Spleen (tissue), 11 donors: ENCODE results near the gene PLXNA2. TPM values are rescaled to one million over a fixed set of nuclear protein-coding genes. Genes with fewer than 3 reads are reported as not detected.

Experiments used
- DNase-seq: peaks from one replicate; pipeline ENCODE4 v3.0.0-alpha.2; 2020
- H3K27ac ChIP-seq, 8 donors: fragments of 200-600 bp; sonication (generic) in 7 of 8; 1 replicate in 4 of 8; 2 replicates in 4 of 8; pipeline versions ENCODE4 v1.5.0 to v1.8.0; 2016 to 2021; ENCODE audit warnings: inconsistent platforms in 4 of 8, mild to moderate bottlenecking in 4 of 8, moderate library complexity in 1 of 8
- H3K27me3 ChIP-seq, 7 donors: fragments of 200-600 bp; sonication (generic) in 6 of 7; replicated peaks in 1 of 7; 1 replicate in 4 of 7; 2 replicates in 3 of 7; pipeline versions ENCODE4 v1.5.0 to v1.8.0; 2016 to 2021; ENCODE audit warnings: inconsistent platforms in 3 of 7, mild to moderate bottlenecking in 1 of 7
- H3K36me3 ChIP-seq, 6 donors: fragments of 200-600 bp; sonication (generic) in 5 of 6; 1 replicate in 4 of 6; 2 replicates in 2 of 6; pipeline versions ENCODE4 v1.5.0 to v1.8.0; 2016 to 2021; ENCODE audit warnings: inconsistent platforms in 2 of 6
- H3K4me1 ChIP-seq, 6 donors: fragments of 200-600 bp; sonication (generic) in 5 of 6; 1 replicate in 3 of 6; 2 replicates in 3 of 6; pipeline versions ENCODE4 v1.5.0 to v1.8.0; 2016 to 2021; ENCODE audit warnings: inconsistent platforms in 3 of 6
- H3K4me3 ChIP-seq, 8 donors: fragments of 200-600 bp; sonication (generic) in 7 of 8; 1 replicate in 4 of 8; 2 replicates in 4 of 8; pipeline versions ENCODE4 v1.5.0 to v1.8.0; 2016 to 2021; ENCODE audit warnings: inconsistent platforms in 4 of 8, mild to moderate bottlenecking in 4 of 8, moderate library complexity in 2 of 8
- H3K9me3 ChIP-seq, 8 donors: fragments of 200-600 bp; sonication (generic) in 7 of 8; 1 replicate in 4 of 8; 2 replicates in 4 of 8; pipeline versions ENCODE4 v1.5.0 to v1.8.0; 2016 to 2021; ENCODE audit warnings: inconsistent platforms in 4 of 8
- POLR2A ChIP-seq, 3 donors: fragments of 450-650 bp; IDR thresholded peaks; one replicate each; pipeline ENCODE4 v1.5.1; 2017; ENCODE audit warnings: antibody characterized with exemption in 3 of 3, mild to moderate bottlenecking in 1 of 3
- POLR2AphosphoS5 ChIP-seq, 3 donors: sonication (generic); formaldehyde crosslinking; IDR thresholded peaks; one replicate each; pipeline ENCODE4 v1.5.1; 2017; ENCODE audit warnings: antibody characterized with exemption in 3 of 3
- WGBS, 5 donors: extraction: QIAGEN DNeasy Blood & Tissue Kit in 3 of 5; methylation state at CpG; one replicate each; pipeline versions ENCODE4 v1.1.5 to v1.1.7; 2013 to 2018; 5-methylcytosine and 5-hydroxymethylcytosine counted together
- intact Hi-C: fragments of 100-400 bp; cut with DNase I; formaldehyde crosslinking; loops from one replicate; pipeline ENCODE4 v1.15.0; 2023; ENCODE audit warnings: low total_unique reads
- polyA plus RNA-seq, 3 donors: library from polyadenylated mRNA; stranded (reverse); fragments of 200-250 nt; gene quantifications; one replicate each; pipeline ENCODE4 v1.2.1, GENCODE V29; 2013
- total RNA-seq, 7 donors: library from RNA; depleted of rRNA in 3 of 7; stranded (reverse); fragments of >200 nt in 3 of 7; fragmentation: NEBNext Ultra II Directional in 4 of 7; extraction: Animal tissue kit (Norgen Biotek cat#: 25700) in 4 of 7; gene quantifications; one replicate each; pipeline versions ENCODE4 v1.1.0 to v1.2.1, GENCODE V29; 2016 to 2021
- TF ChIP-seq, protein P1 (sequence below), 11 experiments: fragments of 200-600 bp in 7 of 11; fragments of 450-650 bp in 4 of 11; sonication (generic) in 4 of 11; IDR thresholded peaks in 8 of 11; conservative IDR thresholded peaks in 3 of 11; 1 replicate in 7 of 11; 2 replicates in 4 of 11; pipeline versions ENCODE4 v1.4.0 to v1.8.0; 2016 to 2021; ENCODE audit warnings: antibody characterized with exemption in 11 of 11, inconsistent platforms in 4 of 11, mild to moderate bottlenecking in 1 of 11
- donor health status: healthy with polysubstance abuse.
- donor health status: DM: no; HTN: no; CAD: no; lungs with moderate emphysema.
- donor health status: DM: no; HTN: no; CAD: no.
- donor health status: Bipolar disorder and iron deficiency.
- donor health status: healthy.
- donor health status: DM: no; HTN: no; CAD: no.
- donor health status: DM: yes; HTN: yes; CAD: no.

The PLXNA2 gene
- total and polyA plus RNA-seq, 10 donors, result 0.93 to 16.9 (median 7.0) TPM

DNA sequence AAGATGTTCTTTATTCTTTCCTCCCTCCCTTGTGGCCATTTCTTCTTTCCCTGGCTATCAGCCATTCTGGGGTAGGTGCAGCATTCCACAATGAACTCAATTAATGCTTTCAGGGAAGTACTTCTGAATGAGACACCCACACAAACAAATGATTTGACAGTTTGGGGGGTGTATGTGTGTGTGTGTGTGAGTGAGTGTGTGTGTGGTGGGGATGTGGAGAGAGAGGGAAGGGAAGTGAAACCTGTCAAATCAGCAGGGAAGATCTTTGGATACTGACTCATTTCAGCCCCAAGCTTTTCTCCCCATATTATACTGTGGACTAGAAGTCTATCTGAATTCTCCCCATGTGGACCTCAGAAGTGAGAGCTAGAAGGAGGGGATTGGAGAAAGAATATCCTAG lies 178.3 kb downstream of the PLXNA2 start:
- H3K4me1 ChIP-seq, result no peaks in the 10 kb centered on the region
- H3K36me3 ChIP-seq, result no peaks in the 10 kb centered on the region
- DNase-seq, result no peak
- intact Hi-C loops, result no loop called here
- H3K27ac ChIP-seq, result no peak overlapping the region
- H3K27me3 ChIP-seq, result no peaks in the 10 kb centered on the region
- TF ChIP-seq, protein P1, sequence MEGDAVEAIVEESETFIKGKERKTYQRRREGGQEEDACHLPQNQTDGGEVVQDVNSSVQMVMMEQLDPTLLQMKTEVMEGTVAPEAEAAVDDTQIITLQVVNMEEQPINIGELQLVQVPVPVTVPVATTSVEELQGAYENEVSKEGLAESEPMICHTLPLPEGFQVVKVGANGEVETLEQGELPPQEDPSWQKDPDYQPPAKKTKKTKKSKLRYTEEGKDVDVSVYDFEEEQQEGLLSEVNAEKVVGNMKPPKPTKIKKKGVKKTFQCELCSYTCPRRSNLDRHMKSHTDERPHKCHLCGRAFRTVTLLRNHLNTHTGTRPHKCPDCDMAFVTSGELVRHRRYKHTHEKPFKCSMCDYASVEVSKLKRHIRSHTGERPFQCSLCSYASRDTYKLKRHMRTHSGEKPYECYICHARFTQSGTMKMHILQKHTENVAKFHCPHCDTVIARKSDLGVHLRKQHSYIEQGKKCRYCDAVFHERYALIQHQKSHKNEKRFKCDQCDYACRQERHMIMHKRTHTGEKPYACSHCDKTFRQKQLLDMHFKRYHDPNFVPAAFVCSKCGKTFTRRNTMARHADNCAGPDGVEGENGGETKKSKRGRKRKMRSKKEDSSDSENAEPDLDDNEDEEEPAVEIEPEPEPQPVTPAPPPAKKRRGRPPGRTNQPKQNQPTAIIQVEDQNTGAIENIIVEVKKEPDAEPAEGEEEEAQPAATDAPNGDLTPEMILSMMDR (IDR thresholded peaks at IDR 0.05 in 8 of 11, conservative IDR thresholded peaks at IDR 0.05 in 3 of 11), result no peak
- TF ChIP-seq POLR2A (IDR thresholded peaks at IDR 0.05) (no peak), POLR2AphosphoS5 (IDR thresholded peaks at IDR 0.05) (peak in 1 of 3 donors; percentile 62)
- H3K9me3 ChIP-seq, result no peaks in the 10 kb centered on the region
- H3K4me3 ChIP-seq, result no peak overlapping the region

DNA sequence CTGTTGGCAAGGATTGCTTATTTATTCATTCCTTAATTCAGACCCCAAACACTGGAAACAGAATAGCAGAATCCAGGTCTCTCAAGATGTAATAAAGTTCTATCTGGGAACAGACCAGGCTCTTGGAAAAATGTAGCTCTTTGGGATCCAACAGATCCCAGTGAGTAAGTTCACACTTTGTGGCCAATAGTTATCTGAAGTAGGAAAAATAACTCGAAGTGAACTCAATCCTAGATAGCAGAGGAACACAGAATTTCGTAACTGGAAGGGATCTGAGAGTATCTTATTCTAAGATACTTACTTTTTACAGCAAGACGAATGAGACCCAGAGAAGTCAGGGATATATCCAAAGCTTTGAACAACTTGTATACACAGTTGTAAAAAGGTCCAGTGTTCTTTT lies 182.6 kb downstream of the PLXNA2 start:
- no peak for DNase-seq
- TF ChIP-seq POLR2A (IDR thresholded peaks at IDR 0.05) (no peak), POLR2AphosphoS5 (IDR thresholded peaks at IDR 0.05) (no peak)
- TF ChIP-seq, protein P1 (IDR thresholded peaks at IDR 0.05 in 8 of 11, conservative IDR thresholded peaks at IDR 0.05 in 3 of 11), result no peak
- peaks cover 0 to 20% (median 0%) of the 10 kb centered on the region in 6 donors for H3K36me3 ChIP-seq
- intact Hi-C loops, result no loop called here
- no peak overlapping the region for H3K4me3 ChIP-seq
- H3K4me1 ChIP-seq, result no peaks in the 10 kb centered on the region
- no peaks in the 10 kb centered on the region for H3K9me3 ChIP-seq
- whole genome bisulfite sequencing, 5 donors, result 58 to 84% (median 77%) methylated on average over 3 of the region's 3 CpGs
- H3K27me3 ChIP-seq, result peaks cover 0 to 4% (median 0%) of the 10 kb centered on the region in 7 donors
- H3K27ac ChIP-seq, result no peak overlapping the region

DNA sequence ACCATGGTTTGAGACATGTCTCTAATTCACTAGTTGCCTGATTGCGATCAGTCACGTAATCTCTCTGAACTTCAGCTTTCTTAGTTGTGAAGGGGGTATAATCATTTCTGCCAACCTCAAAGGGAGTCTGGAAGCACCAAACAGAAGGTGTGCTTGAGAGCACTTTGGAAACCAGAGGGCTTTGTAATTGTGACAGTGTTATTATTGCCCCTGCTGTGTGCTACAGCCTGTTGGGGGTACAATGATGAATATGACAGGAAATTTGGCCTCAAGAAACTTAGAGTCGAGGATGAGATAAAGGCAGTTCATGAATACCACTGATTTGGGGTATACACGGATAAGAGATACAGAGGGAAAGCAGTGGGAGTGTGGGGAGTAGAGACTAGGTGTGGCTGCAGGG lies 183.1 kb downstream of the PLXNA2 start:
- Histone ChIP-seq H3K4me1 (no peaks in the 10 kb centered on the region), H3K27me3 (peaks cover 0 to 4% (median 0%) of the 10 kb centered on the region in 7 donors), H3K9me3 (no peaks in the 10 kb centered on the region), H3K27ac (no peak overlapping the region), H3K36me3 (peaks cover 0 to 23% (median 0%) of the 10 kb centered on the region in 6 donors), H3K4me3 (no peak overlapping the region)
- DNase-seq, result no peak
- intact Hi-C loops, result no loop called here
- 86 to 95% (median 91%) methylated on average over 4 of the region's 4 CpGs for WGBS, 5 donors
- TF ChIP-seq POLR2A (IDR thresholded peaks at IDR 0.05) (no peak), POLR2AphosphoS5 (IDR thresholded peaks at IDR 0.05) (no peak)
- TF ChIP-seq, protein P1 (IDR thresholded peaks at IDR 0.05 in 8 of 11, conservative IDR thresholded peaks at IDR 0.05 in 3 of 11), result no peak

DNA sequence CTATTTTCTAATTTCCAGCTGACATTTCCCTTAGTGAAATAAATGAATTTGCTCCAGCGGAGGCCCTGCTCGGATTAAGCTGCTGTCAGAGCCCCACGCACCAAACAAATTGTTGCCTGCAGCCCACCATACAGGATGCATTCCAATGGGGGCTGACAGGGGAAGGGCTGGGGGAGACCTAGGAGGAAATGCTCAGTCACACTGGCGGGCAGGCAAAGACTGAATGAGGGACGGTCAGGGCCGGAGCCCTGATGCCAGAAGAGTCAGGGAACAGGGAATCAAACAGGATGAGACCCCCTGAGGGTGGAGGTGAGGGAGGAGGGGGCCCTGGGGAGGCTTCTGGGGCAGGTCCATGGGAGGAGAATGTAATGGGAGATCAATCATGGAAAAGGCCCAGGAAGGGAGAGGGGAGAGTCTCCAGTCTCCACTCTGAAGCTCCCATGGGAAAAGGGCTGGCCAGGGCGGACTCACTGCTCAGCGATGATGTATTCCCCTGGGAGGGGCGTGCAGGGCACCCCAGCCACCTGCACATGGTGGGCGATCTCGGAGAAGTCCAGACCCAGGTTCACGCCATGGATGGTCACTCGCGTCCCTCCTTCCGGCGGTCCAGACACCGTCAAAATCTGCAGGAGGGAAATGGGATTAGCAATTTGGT lies 183.8 kb downstream of the PLXNA2 start:
- 88 to 97% (median 91%) methylated on average over 15 to 17 of the region's 17 CpGs for WGBS, 5 donors

More for the DNA sequence above, 183.8 kb downstream of the PLXNA2 start:
- TF ChIP-seq POLR2A (IDR thresholded peaks at IDR 0.05), result no peak
- TF ChIP-seq POLR2AphosphoS5 (IDR thresholded peaks at IDR 0.05), result no peak
- TF ChIP-seq, protein P1 (IDR thresholded peaks at IDR 0.05 in 8 of 11, conservative IDR thresholded peaks at IDR 0.05 in 3 of 11), result no peak
- H3K4me3 ChIP-seq, result no peak overlapping the region
- intact Hi-C loops, result no loop called here
- H3K9me3 ChIP-seq, result no peaks in the 10 kb centered on the region
- DNase-seq, result no peak
- peaks cover 0 to 4% (median 0%) of the 10 kb centered on the region in 7 donors for H3K27me3 ChIP-seq
- no peak overlapping the region for H3K27ac ChIP-seq
- no peaks in the 10 kb centered on the region for H3K4me1 ChIP-seq
- peaks cover 0 to 24% (median 0%) of the 10 kb centered on the region in 6 donors for H3K36me3 ChIP-seq
